Muscle of leg (tissue), 11 donors: ENCODE results near the gene ZMYM5. TPM values are rescaled to one million over a fixed set of nuclear protein-coding genes. Genes with fewer than 3 reads are reported as not detected.
"Not testable (repeated sequence)": the region's sequence is repeated elsewhere in the genome, so short reads cannot be mapped to it uniquely, and the experiment has no call there.

Source experiments
- DNase-seq: peaks from one replicate; pipeline ENCODE4 v3.0.0; 2013
- H3K27ac ChIP-seq: one replicate; pipeline ENCODE4 v1.5.1; 2013; ENCODE audit warnings: mild to moderate bottlenecking, low read length, control low read depth
- H3K27me3 ChIP-seq: one replicate; pipeline ENCODE4 v1.6.1; 2013; ENCODE audit warnings: low read length; ENCODE audit not compliant: control insufficient read depth, insufficient read depth
- H3K36me3 ChIP-seq: one replicate; pipeline ENCODE4 v1.6.1; 2013; ENCODE audit warnings: low read length; ENCODE audit not compliant: control insufficient read depth, insufficient read depth
- H3K4me1 ChIP-seq: one replicate; pipeline ENCODE4 v1.6.1; 2013; ENCODE audit warnings: low read length; ENCODE audit not compliant: control insufficient read depth, insufficient read depth
- H3K4me3 ChIP-seq: one replicate; pipeline ENCODE4 v1.5.1; 2013; ENCODE audit warnings: low read length, control low read depth
- H3K9me3 ChIP-seq: replicated peaks from 2 replicates; pipeline ENCODE4 v1.6.1; 2013; ENCODE audit warnings: low read depth, low read length; ENCODE audit not compliant: control insufficient read depth
- WGBS: methylation state at CpG from one replicate; pipeline ENCODE4 v1.1.5; 2013; ENCODE audit warnings: missing lambda C conversion rate; ENCODE audit not compliant: insufficient coverage; 5-methylcytosine and 5-hydroxymethylcytosine counted together
- polyA plus RNA-seq, 8 donors: library from polyadenylated mRNA; unstranded; fragments of 120-200 nt; gene quantifications; one replicate each; pipeline versions ENCODE4 v1.2.1 to v1.2.3, GENCODE V29; 2013; ENCODE audit warnings: inconsistent platforms in 1 of 8, low replicate concordance in 1 of 8; ENCODE audit not compliant: insufficient read length in 8 of 8, insufficient read depth in 1 of 8
- total RNA-seq: library from RNA; stranded (reverse); fragments of 120-200 nt; gene quantifications from one replicate; pipeline ENCODE4 v1.2.4, GENCODE V29; 2013

The ZMYM5 gene
- total and polyA plus RNA-seq, 9 donors = 9.6 to 15.4 (median 12.2) TPM

DNA sequence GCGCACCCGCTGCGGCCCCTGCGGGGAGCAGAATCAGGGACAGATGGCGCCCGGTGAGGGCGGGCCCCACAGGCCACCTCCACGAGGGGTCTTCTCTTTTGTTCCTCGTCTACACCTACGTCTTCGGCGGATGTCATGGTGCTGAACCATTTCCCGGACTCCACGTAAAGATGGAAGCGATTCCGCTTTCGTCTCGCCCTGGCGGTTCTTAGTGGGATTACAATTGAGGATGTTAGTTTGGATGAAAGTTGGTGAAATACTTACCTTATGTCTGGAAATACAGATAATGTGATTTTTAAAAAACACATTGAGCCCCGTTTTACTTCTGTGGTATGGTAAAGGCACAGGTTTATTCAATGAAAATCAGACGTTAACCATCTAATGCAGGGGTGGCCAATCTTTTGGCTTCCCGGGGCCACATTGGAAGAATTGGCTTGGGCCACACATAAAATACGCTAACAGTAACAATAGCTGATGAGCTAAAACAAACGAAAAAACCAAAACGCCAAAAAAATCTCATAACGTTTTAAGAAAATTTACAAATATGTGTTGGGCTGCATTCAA, 1.4 kb upstream of the ZMYM5 start:
- peaks cover 11% of the 10 kb centered on the region for H3K4me1 ChIP-seq
- DNase-seq = peak; percentile 92
- under 1% methylated on average over 12 of the region's 26 CpGs for WGBS
- no peaks in the 10 kb centered on the region for H3K9me3 ChIP-seq
- H3K27ac ChIP-seq = peak overlapping the region; percentile 99
- H3K4me3 ChIP-seq = peak overlapping the region; percentile 64
- H3K27me3 ChIP-seq = no peaks in the 10 kb centered on the region
- H3K36me3 ChIP-seq = no peaks in the 10 kb centered on the region

GRCh38 chr13:19864024-19864745, 736 bp upstream of the ZMYM5 start:
- H3K27me3 ChIP-seq = no peaks in the 10 kb centered on the region
- peaks cover 11% of the 10 kb centered on the region for H3K4me1 ChIP-seq
- peak overlapping the region; percentile 64 for H3K4me3 ChIP-seq
- peak overlapping the region; percentile 99 for H3K27ac ChIP-seq
- DNase-seq = peak; percentile 92
- no peaks in the 10 kb centered on the region for H3K36me3 ChIP-seq
- WGBS = 1% methylated on average over 43 of the region's 54 CpGs
- H3K9me3 ChIP-seq = no peaks in the 10 kb centered on the region

DNA sequence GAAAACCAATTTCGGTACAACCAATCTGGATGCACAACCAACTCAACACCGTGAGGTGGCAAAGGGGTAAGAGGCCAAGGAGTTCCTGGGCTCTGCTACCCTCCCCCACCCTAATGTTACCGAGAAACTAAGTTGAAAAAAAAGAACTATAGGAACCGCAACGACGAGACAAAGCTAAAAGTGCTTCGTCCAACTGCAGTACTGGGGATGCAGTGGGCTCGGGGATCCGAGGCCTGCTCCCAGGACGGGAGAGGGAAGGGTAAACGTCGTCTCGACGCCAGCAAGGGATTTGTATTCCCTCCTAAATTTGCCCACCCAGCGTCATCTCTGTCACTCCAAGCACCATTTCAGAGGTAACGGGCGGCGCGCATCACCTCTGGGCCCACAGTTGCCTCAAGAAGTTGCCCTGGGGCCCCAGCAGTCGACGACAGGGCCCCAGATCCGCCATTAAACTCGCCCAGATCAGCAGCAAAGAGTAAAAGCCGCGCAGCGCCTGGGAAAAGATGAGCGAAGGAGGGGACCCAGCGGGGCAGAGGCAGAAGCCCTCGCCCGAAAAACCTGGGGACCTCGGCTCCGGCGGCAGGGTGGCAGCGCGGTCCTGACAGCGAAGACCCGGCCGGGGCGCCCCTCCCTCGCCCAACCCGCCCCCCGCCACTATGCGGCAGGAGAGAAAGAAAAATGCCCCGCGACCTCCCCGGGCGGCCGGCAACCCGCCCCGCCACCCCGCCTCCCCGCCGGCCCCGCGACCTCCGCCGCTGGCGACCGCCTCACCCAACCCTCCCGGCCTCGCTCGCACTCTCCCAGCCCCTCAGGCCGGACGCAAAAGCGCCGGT, 752 bp downstream of the ZMYM5 start:
- Histone ChIP-seq H3K9me3 (no peaks in the 10 kb centered on the region), H3K36me3 (peaks cover 8% of the 10 kb centered on the region), H3K27me3 (no peaks in the 10 kb centered on the region), H3K4me3 (peak overlapping the region; percentile 95), H3K27ac (peak overlapping the region; percentile 97), H3K4me1 (peaks cover 11% of the 10 kb centered on the region)
- peak; percentile 57 for DNase-seq
- under 1% methylated on average over 47 of the region's 66 CpGs for WGBS

DNA sequence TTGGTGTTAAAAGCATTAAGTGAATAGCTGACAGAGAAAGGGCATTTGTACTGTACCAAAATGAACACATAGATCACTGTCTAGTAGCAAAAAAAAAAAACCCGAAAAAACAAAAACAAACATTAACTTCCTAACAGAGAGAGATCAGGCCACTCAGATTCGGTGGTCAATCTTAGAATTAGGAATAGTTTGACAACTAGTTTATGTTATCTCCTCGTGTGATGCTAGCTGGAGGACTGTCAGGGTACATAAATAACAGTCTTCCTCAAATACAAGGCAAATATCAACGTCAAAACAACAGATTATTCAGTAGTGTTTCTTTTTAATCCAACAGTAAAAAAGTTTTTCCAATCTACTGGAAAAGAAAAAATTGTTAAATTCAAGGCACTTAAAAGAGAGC, 1.7 kb downstream of the ZMYM5 start:
- Histone ChIP-seq H3K9me3 (no peaks in the 10 kb centered on the region), H3K27me3 (no peaks in the 10 kb centered on the region), H3K4me3 (peak overlapping the region; percentile 95), H3K36me3 (peaks cover 8% of the 10 kb centered on the region), H3K4me1 (peaks cover 11% of the 10 kb centered on the region), H3K27ac (peak overlapping the region; percentile 97)
- DNase-seq = no peak
- no CpG with 5 or more reads among the region's 4 CpGs for WGBS

DNA sequence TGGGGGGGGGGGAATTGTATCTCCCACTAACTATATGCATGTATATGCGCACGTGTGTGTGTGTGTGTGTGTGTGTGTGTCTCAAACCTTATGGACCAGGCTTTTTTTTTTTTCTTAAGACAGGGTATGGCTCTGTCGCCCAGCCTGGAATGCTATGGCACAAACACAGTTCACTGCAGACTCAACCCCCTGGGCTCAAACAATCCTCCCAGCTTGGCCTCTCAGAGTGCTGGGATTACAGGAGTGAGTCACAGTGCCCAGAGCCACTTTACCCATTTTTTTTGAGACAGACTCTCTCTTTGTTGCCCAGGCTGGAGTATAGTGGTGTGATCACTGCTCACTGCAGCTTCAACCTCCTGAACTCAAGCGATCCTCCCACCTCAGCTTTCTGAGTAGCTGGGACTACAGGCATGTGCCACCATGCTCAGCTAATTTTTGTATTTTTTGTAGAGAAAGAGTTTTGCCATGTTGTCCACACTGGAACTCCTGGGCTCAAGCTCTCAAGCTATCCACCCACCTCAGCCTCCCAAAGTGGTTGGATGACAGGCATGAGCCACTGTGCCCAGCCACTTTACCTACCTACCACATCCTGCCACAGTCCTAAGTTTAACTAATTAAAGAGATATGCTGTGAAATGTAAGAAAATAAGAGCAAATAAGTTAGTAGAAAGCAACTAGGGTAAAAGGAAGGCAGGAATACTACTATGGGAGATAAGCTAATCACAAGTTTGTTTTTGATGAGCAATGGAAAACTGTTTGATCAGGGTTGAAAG, 2.4 kb downstream of the ZMYM5 start:
- Histone ChIP-seq H3K9me3 (no peaks in the 10 kb centered on the region), H3K27me3 (no peaks in the 10 kb centered on the region), H3K4me1 (peaks cover 11% of the 10 kb centered on the region), H3K27ac (no peak overlapping the region), H3K36me3 (peaks cover 8% of the 10 kb centered on the region), H3K4me3 (no peak overlapping the region)
- no peak for DNase-seq
- no CpG with 5 or more reads among the region's 4 CpGs for WGBS

DNA sequence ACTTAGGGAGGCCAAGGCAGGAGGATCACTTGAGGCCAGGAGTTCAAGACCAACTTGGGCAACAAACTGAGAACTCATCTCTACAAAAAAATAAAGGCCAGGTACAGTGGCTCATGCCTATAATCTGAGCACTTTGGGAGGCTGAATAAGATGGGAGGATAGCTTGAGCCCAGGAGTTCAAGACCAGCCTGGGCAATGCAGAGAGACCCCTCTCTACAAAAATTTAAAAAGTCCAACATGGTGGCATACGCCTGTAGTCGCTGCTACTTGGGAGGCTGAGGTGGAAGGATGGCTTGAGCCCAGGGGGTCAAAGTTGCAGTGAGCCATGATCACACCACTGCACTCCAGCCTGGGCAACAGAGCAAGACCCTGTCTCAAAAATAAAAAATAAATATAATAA, 5.8 kb downstream of the ZMYM5 start:
- peaks cover 16% of the 10 kb centered on the region for H3K36me3 ChIP-seq
- H3K27me3 ChIP-seq, H3K9me3 ChIP-seq, DNase-seq, H3K27ac ChIP-seq, H3K4me3 ChIP-seq, H3K4me1 ChIP-seq: not testable (repeated sequence)
- no CpG with 5 or more reads among the region's 2 CpGs for WGBS

DNA sequence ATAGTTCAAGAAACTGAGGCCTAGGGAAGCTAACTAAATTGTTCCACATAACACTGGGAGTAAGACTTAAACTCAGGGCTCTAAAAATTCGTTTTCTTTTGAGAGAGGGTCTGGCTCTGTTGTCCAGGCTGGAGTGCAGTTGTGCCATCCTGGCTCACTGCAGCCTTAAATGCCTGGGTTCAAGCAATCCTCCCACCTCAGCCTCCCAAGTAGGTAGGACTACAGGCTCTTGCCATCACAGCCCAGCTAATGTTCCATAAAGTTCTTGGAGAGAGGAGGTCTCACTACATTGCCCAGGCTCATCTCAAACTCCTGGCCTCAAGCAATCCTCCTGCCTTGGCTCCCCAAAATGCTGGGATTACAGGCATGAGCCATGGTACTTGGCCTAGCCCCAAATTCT, 10.7 kb downstream of the ZMYM5 start:
- Histone ChIP-seq H3K27ac (no peak overlapping the region), H3K4me3 (no peak overlapping the region), H3K4me1 (no peaks in the 10 kb centered on the region), H3K27me3 (no peaks in the 10 kb centered on the region), H3K9me3 (no peaks in the 10 kb centered on the region), H3K36me3 (peaks cover 29% of the 10 kb centered on the region)
- WGBS = no CpG with 5 or more reads among the region's 1 CpG
- DNase-seq = no peak

- H3K9me3 ChIP-seq = no peaks in the 10 kb centered on the region
- H3K36me3 ChIP-seq = peaks cover 22% of the 10 kb centered on the region
- no CpG with 5 or more reads among the region's 2 CpGs for WGBS
- H3K4me3 ChIP-seq = no peak overlapping the region
- H3K4me1 ChIP-seq = no peaks in the 10 kb centered on the region
- DNase-seq = peak; percentile 94
- H3K27ac ChIP-seq = peak overlapping the region; percentile 42
- H3K27me3 ChIP-seq = no peaks in the 10 kb centered on the region
Observed at GRCh38 chr13:19845758-19846157, 17.7 kb downstream of the ZMYM5 start.

GRCh38 chr13:19838865-19839275, 24.6 kb downstream of the ZMYM5 start:
- H3K4me1 ChIP-seq = no peaks in the 10 kb centered on the region
- no CpG with 5 or more reads among the region's 4 CpGs for WGBS
- no peaks in the 10 kb centered on the region for H3K9me3 ChIP-seq
- no peak overlapping the region for H3K4me3 ChIP-seq
- peaks cover 14% of the 10 kb centered on the region for H3K36me3 ChIP-seq
- H3K27ac ChIP-seq = no peak overlapping the region
- H3K27me3 ChIP-seq = no peaks in the 10 kb centered on the region
- peak; percentile 51 for DNase-seq
